Stimulated activated CD8-positive, alpha-beta memory T cell treated with anti-CD3 and anti-CD28 coated beads, Interleukin-2, amount 100 ng/mL, for 1 hour (primary cell): ENCODE results near the gene SHC1.

ENCODE experiments used
- DNase-seq, 2 donors: peaks; one replicate each; pipeline ENCODE4 v3.0.0-alpha.2; 2020; ENCODE audit warnings: low read depth in 2 of 2

Gene SHC1

DNA sequence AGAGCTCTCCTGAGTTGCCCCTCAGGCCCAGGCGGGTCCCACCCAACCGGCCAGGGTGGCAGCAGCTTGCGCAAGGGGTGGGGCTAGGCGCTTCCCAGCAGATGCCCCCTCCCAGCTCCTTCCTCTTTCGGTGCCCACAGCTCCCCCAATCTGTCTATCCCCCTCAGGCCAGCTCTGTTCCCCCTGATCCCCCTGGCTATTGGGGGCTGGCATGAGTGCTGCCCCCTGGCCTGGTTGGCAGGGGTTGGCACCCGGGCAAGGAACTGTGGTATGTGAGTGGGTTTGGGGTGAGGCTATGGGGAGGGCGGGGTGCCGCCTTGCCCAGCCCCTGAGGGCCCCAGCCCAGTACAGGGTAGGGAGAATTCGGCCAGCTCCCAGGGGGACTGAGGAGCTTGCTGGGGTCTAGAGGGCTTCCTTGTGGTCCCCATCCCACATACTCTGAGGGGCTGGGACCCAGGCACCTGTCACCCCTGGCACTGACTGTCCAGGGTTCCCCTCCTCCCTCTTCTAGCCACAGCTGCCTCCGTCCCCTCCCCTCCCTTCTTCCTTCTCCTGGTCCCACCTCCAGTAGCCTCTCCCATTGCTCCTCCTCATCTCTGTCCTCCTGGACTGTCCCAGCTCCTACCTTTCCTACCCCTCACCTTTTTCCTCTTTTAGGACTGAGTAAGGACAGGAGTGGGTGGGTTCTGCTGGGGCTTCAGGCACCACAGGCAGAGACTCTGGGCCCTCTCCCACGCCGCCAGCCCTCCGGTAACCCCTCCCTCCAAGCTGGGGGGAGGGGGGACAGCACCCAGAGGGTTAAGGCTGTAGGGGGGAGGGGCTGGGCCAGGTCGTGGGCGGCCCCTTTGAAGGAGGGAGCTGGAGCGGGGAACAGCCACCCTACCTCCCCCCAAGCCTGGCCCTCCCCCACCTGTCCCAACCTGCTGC, 37.7 kb upstream of the SHC1 start:
- DNase-seq = no peak

- DNase-seq = no peak
Measured at GRCh38 chr1:155007251-155007828, 36.8 kb upstream of the SHC1 start.

DNA sequence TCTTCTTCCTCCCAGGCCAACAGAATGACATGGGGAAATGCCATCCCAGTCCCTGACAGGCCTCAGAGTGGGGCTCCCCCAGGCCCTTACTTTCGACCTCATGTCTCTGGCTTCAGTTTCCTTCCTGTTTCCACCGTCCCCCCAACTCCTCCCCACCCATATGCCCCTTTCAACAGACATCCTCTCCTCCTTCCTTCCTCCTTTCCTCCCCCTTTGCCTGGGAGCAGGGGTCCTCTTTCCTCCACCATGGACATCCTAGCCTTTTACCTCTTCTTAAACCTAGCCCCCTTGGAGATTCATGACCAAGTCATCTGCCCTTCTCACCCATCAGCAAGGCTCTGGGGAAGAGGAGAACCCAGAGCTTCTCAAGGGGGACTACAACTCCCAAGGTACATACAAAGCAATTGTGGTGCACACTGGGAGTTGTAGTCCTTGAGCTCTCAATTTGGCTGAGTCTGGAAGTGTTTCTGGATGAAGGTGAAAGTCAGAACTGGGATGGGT, 36.1 kb upstream of the SHC1 start:
- DNase-seq = no peak

- no peak for DNase-seq
Measured at GRCh38 chr1:155005076-155006011, 34.8 kb upstream of the SHC1 start.

DNA sequence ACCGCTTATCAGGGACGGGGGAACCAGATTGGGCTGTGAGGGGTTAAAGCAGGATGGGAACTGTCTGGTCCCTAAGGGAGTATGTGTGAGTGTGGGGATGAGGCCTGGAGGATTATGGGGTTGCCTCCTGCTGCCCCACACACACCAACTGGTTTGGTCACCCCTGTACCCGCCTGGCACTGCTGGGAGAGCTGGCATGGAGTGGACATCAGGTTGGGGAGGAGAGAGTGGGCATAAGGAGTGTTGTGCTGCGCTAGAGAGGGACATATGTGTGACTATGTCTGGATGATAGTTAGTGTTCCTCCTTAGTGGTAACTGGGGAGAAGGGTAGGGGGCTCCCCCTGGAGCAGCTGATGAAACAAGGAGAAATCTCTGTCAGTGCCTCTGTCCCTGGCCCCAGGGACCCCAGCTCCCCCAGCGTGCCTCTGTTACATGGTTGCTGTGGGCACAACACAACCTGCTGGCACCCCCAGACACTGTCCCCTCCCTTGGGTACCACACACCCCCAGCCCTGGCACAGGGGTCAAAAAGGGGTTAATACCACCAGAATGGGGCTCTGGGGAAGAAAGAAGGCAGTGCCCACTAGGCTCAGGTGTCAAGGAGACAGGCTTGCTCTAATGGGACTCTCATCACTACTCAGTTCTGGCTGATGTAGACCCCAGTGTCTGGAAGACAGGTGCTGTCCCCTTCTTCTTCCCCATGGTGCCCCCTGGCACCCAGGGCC, 34.0 kb upstream of the SHC1 start:
- DNase-seq = no peak

DNA sequence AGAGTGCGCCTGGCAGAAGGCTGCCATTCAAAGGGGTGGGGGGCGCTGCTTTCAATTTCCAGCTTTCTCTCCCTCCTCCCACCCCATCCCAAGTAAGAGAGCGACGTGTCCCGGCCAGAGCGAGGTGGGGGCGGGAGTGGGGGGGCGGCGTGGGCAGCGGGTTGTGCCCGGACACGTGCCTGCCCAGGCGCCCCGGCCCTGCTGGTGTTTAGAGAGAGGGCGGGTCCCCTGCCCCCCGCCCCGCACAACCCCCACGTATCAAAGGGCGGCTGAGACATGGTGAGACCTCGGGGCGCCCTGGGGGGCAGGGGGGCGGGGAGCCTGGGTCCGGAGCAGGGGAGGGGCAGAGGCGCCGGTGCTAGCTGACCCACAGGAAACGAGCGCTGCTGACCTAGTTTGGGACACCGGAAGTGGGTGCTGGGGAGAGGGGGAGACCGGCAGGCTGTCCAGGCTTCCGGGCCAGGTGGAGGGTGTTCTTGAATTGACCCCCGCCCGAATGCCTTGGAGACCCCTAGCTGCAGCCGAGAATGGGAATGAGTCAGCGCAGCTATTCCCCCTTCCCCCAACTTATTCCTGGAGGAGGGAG, 33.3 kb upstream of the SHC1 start:
- DNase-seq = no peak

DNA sequence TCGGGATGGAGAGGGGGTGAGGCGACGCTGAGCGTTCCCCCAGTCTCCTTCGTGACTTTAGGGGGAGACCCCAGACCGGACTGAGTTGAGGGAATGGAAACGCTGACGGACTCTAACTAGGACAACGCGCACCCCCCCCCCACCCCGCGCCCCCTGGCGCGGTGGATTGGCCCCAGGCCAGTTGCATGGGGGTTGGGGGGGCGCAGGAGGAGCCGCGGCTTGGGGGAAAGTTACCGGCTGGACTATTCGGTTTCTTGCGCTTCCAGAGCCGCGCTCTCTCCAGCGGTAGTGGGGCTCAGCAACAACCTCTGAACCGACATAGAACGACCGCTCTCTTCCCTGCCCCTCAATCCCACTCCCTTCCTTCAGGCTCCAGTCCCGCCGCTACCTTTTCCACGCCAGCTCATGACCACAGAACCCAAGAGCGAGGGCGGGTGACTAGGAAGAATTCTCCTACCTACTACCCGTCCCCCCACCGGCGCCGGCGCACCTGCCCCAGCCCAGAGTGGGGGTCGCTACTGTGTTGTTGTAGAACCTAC, 32.7 kb upstream of the SHC1 start:
- no peak for DNase-seq

GRCh38 chr1:155002464-155003226, 32.1 kb upstream of the SHC1 start, which contains the start of gene ZBTB7B:
ZBTB7B (plus strand) TSS chr1:155002802; CDS start chr1:155014661, 11,859 bp downstream.
- no peak for DNase-seq

GRCh38 chr1:155001675-155002463, 31.3 kb upstream of the SHC1 start:
- peak; percentile 95 to 98 for DNase-seq

- no peak for DNase-seq
Measured at GRCh38 chr1:155001425-155001674, 30.8 kb upstream of the SHC1 start.

DNA sequence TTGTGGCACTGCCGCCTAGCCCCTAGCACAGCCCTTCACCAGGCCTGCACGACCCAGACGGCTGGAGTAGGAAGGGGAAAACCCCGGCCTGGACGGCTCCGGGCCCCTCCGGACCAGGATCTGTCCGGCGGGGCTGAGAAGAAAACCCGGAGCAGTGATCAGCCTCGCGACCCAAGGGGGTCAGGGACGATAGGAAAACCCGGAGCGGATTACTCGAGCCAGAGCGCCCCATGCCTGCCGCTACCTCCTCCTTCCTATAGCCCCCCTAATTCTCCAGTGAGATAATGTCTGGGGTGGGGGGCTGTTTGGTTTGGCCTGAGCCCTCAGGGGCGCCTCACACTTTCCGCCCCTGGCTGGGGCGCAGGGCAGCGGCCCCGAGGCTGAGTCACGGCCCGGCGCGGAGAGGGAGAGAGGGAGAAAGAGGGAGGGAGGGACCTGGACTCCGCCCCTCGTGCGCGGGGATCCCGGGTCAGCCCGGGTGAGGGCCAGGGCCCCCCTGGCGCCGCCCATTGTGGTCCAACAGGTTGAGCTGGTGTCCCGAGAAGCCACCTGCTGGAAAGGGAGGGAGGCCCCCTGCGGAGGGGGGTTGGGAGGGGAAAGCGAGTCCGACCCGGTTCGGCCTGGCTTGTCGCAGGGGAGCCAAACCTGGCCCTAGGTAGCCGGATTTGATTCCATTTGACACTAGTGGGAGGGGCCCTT, 30.3 kb upstream of the SHC1 start:
- DNase-seq = peak; percentile 59 to 71

- DNase-seq = no peak
Measured at GRCh38 chr1:155000411-155000725, 29.8 kb upstream of the SHC1 start.

- DNase-seq = no peak
Measured at GRCh38 chr1:154999571-155000410, 29.2 kb upstream of the SHC1 start.

- DNase-seq = peak in 1 of 2 donors; percentile 34
Measured at GRCh38 chr1:154998818-154999570, 28.4 kb upstream of the SHC1 start.

- no peak for DNase-seq
Measured at GRCh38 chr1:154998201-154998780, 27.7 kb upstream of the SHC1 start.

DNA sequence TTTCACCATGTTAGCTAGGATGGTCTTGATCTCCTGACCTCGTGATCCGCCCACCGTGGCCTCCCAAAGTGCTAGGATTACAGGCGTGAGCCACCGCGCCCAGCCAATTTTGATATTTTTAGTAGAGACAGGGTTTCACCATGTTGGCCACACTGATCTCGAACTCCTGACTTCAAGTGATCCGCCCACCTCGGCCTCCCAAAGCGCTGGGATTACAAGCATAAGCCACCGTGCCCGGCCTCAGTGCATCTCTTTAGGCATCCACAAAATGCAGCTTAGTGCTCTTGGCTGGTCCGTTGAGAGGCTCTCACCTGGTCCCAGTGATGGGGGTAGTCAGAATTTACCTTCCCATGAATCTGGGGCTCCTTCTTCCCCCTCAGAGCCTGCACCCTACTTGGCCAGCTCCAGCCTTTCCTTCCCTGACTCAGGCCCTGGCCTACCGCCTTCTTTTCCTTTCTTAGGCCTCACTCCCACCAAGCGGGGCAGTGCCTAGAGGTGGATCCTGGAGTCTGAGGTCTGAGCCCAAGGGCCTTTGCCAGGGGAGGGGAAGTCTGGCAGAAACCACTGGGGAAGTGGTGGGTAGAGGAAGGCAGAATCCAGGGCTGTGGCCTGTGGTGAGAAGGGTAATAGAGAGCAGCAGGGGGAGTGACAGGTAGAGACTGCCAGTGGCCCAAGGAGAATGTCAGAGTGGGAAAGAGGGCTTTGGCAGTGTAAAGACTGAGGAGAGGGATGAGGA, 26.6 kb upstream of the SHC1 start:
- no peak for DNase-seq
